ENCODE measurements around the gene SLC18A3.

SLC18A3 gene

GRCh38 chr10:49611816-49612512, 1.9 kb downstream of the SLC18A3 start:
- no peak for DNase-seq (ENCODE audit: low spot score)

- DNase-seq (ENCODE audit: low spot score), result peak; percentile 23
Observed at GRCh38 chr10:49612513-49613164, 2.5 kb downstream of the SLC18A3 start.

DNA sequence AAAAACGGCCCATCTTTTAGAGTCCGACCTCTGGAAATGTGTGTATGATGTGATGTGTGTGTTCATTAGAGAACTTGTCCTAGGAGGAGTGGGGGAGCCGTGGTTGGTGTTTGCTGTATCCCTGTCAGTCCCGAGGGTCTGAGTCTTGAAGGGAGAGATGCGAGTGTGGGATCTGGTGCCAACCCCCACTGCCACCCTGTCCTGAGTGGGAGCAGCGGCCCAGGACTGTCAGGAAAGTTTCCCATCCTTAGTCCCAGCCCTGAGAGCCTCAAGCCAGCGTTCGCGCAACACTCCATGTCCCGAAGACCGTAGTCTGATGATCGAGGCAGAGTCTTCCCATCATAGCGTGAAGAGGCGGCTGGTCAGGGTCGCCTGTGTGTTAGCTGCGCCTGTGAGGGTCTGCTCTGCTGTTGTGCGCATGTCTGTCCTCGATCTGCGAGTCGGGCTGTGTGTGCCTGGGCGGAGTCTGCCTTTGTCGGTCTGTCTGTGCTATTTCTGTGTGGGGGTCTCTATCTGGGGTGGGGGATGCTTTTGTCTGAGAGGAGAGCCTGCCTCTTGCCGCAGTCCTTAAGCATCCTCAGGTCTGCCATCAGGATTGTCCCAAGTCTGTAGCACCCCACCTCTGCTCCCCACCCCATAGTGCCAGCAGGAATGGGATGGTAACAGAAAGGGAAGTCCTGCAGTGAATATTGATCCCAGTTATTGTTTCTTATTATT, 3.2 kb downstream of the SLC18A3 start:
- no peak for DNase-seq (ENCODE audit: low spot score)

DNA sequence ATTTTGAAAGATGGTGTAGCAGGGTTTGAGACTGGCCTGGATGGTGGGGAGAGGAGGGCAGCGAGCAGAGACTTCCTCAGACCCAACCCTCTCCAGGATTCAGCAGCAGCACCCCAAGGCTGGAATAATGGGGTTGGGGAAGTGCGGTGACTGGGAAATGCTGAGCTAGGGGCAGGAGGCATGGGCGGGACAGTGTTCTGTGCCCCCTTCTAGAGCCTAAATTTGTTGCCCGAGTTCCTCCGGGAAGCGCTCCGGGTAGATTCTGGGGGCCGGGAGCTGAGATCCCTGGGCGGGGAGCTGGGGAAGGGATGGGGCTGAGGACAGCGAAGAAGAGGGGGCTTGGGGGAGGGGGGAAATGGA, 3.8 kb downstream of the SLC18A3 start, which contains the start of gene CHAT:
Gene CHAT, plus strand, starts transcription at position 156 of the 360 bp plus-strand sequence. Its CDS starts 153 bp downstream, at position 309.
- no peak for DNase-seq (ENCODE audit: low spot score)

- DNase-seq (ENCODE audit: low spot score), result no peak
Observed at GRCh38 chr10:49614242-49615198, 4.4 kb downstream of the SLC18A3 start.

- no peak for DNase-seq (ENCODE audit: low spot score)
Observed at GRCh38 chr10:49615213-49615612, 5.1 kb downstream of the SLC18A3 start.

DNA sequence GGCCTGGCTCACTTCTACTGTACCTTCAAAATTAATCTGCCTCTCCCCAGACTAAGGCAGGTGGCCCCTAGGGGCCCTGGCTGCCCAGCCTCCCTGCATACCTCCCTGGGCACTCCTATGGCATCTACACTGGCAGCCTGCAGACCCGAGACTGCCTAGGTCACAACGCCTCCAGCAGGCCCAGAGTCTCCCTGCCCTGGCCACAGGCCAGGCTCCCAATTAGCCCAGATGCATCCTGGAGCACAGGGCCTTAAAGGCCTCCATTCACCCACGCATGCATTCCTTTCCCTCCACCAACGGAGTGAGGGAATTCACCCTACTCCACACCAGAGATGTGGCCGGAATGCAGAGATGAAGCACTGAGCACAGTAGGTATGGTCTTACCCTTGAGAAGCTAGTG, 5.6 kb downstream of the SLC18A3 start:
- DNase-seq (ENCODE audit: low spot score), result no peak

GRCh38 chr10:49616421-49617101, 6.5 kb downstream of the SLC18A3 start:
- DNase-seq (ENCODE audit: low spot score), result no peak

DNA sequence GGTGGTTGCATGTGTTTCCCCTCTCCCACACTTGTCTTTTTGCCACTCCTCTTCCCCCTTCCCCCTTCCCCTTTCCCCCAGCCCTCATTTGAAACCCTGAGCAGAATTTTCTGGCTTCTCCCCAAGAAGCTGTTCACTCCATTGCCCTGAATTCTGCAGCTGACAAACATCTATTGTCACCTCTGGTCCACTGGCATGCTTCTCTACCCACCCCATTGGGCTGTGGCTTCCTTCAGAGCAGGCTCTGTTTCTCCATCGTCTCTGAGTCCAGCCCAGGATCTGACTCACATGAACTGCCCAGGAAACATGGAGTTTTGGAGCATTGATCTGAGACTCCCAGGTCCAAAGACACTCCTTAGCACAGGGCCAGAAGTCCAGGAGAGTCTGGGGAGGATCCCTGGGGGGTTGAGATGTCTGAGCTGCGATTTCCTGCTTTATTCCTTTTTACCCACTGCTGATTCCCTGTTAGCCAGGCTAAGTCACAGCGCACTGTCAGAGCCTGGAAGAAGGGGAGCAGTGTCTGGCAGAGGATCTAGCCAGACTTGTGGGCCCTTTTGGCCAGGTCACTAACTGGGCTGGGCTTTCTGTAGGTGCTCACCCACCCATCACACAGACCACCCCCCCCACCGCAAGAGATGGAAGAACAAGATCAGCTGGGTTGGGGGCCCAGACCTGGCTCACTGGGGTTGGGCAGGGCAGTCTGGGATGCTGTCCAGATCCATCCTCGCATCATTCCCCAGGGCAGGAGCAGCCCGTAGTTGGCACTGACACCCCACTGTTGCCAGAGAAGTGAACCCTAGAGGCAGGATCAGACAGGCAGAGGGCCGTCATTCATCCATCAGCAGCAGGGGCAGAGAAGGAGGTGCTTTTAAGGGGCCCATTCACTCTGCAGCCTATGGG, 7.3 kb downstream of the SLC18A3 start:
- DNase-seq (ENCODE audit: low spot score), result no peak

DNA sequence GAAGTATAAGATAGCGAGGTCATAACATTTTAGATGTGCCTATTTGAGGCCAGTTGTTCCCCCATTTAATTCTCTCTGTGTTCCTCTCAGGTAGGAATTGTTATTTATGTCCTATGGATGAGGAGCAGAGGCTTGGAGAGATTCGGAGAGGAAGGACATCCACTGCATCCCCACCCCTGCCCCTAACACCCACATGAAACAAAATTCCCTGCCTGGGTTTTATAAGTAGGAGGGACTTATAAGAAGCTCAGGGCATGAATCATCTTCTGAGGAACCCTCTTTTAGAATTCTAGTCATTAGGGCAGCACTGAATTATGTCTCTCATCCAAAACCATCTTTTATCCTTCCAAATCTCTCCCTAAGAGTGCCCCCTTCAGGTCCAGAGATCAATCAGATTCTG, 8.7 kb downstream of the SLC18A3 start:
- no peak for DNase-seq (ENCODE audit: low spot score)

DNA sequence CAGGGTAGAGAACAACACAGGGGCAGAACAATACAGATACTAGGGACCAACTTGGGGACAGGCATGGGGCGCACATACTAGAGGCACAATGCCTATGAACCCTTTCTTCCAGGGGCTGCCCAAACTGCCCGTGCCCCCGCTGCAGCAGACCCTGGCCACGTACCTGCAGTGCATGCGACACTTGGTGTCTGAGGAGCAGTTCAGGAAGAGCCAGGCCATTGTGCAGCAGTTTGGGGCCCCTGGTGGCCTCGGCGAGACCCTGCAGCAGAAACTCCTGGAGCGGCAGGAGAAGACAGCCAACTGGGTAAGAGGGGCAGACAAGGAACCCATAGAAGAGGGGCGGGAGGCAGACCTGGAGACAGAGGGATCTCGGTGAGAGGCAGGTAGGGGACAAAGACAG, 9.5 kb downstream of the SLC18A3 start:
- no peak for DNase-seq (ENCODE audit: low spot score)

- no peak for DNase-seq (ENCODE audit: low spot score)
Observed at GRCh38 chr10:49620286-49620810, 10.2 kb downstream of the SLC18A3 start.

DNA sequence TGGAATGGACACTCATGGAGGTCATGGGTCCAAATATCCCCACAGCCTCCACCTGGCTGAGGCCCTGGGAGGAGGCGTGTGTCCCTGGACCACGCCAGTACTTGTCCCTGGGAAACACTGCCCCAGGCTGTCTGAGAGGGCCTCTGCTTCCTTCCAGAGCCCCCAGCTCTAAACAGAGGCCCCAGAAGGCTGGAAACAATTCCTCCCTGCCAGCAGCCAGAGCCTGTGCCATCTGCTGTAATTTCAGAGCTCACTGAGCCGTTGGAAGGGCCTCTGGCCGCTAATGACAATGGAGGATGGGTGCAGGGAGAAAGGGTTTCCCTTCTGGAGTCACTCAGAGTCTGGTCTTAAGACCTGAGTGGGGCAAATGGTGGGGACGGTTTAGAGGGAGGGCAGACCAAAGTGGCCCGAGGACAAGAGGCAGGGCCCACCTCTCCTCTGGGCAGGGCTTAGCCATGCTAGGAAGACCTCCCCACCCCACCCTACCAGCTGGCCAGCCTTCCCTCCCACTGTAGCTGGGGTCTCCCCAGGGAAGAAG, 10.8 kb downstream of the SLC18A3 start:
- no peak for DNase-seq (ENCODE audit: low spot score)

DNA sequence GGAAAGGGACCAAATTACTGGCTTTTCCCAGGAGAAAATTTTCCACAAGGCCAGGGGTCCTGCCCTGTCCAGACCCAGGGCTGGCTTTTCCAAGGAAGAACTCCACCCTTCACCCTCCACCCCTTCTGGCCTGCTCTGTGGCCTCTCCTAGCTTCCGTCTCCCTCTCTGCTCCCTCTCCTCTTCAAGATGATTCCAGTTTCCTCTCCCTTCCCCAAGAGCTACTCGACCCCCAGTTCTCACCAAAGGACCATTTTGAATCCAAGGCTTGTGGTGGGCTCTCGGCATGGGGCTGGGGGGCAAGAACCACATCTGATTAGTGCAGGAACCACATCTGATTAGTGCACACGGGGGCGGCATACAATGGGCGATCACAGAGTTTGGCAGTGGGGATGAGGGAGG, 11.5 kb downstream of the SLC18A3 start:
- DNase-seq (ENCODE audit: low spot score), result no peak

DNA sequence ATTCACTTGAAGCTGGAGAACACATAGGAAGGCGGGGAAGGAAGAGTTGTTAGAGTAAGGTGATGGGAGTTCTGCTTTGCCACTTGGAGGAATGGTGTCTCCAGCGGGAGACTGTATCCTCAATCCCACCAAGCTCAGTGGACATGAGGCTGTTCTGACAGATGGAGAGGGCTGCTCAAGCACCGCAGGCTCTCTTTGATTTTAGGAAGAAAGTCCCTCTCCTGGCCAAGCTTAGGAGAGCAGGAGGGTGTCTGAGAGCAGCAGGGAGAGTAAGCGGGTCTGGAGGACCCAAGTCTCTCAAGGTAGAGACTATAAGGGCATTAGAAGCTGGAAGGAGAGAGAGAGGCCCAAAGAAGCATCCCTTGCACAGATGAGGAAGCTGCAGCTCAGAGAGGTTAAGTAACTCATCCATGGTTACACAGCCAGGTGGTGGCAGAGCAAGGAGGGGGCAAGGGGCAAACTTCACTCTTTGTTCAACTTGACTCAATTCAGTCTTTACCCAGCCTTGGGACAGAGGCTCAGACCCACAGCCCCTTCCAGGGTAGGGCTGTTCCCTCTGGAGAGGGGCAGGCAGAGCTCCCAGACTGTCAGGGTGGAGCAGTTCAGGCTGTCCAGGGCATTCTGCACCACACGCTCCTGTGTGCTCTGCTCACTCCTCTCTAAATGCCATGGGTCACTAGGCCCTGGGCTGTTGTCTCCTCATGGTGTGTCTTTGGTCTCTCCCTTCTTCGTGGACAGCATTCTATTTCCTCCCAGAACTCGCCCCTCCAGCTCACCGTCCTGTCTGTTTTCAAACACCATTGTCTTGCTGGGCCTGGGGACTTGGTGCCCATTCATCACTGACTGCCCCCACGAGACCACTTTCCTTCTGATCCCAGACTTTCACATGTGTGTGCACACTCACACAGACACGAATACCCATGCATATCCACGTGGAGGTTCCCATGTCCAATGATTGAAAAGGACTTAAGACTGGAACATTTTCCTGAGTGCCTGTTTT, 12.6 kb downstream of the SLC18A3 start:
- no peak for DNase-seq (ENCODE audit: low spot score)

DNA sequence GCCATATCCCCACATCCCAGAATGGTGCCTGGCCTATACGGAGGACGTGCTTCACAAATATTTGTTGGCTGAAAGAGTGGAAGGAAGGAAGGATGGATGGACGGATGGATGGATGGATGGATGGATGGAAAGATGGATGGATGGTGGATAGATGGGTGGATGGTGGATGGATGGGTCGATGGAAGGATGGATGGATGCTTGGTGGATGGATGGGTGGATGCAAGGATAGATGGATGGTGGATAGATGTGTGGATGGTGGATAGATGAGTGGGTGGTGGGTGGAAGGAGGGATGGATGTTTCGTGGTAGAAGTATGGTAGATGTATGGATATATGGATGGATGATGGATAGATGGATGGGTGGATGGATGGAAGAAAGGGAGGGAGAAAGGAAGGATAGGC, 14.5 kb downstream of the SLC18A3 start:
- DNase-seq (ENCODE audit: low spot score), result no peak

DNA sequence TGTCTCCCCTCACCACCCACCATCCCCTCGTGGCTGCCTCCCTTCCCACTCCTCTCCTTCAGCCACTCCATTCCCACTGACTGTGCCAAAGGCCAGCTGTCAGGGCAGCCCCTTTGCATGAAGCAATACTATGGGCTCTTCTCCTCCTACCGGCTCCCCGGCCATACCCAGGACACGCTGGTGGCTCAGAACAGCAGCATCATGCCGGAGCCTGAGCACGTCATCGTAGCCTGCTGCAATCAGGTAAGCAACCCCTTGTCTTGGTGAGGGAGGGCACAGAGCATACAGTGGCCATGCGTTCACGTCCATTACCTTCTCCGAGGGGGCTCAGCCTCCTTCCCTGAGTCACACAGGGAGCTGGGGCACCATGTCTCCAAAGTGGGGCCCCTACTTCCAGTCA, 15.3 kb downstream of the SLC18A3 start:
- no peak for DNase-seq (ENCODE audit: low spot score)

- DNase-seq (ENCODE audit: low spot score), result no peak
Observed at GRCh38 chr10:49627038-49627437, 16.9 kb downstream of the SLC18A3 start.
